Transverse colon (tissue), 4 donors: ENCODE data around the gene SMARCD1. TPM values are rescaled to one million over a fixed set of nuclear protein-coding genes. Genes with fewer than 3 reads are reported as not detected.

ENCODE experiments used
- DNase-seq: peaks from one replicate; pipeline ENCODE4 v3.0.0-alpha.2; 2019
- H3K27ac ChIP-seq, 4 donors: fragments of 200-600 bp; sonication (generic); 2 replicates each; pipeline ENCODE4 v1.5.1; 2016 to 2018; ENCODE audit warnings: inconsistent platforms in 4 of 4
- H3K27me3 ChIP-seq: fragments of 200-600 bp; sonication (generic); 2 replicates; pipeline ENCODE4 v1.5.1; 2017; ENCODE audit warnings: inconsistent platforms
- H3K36me3 ChIP-seq, 4 donors: fragments of 200-600 bp; sonication (generic); 2 replicates each; pipeline ENCODE4 v1.5.1; 2017 to 2019; ENCODE audit warnings: inconsistent platforms in 4 of 4
- H3K4me1 ChIP-seq, 4 donors: fragments of 200-600 bp; sonication (generic); 2 replicates each; pipeline ENCODE4 v1.5.1; 2017 to 2020; ENCODE audit warnings: inconsistent platforms in 4 of 4
- H3K4me3 ChIP-seq, 4 donors: fragments of 200-600 bp; sonication (generic); 1 replicate in 1 of 4; 2 replicates in 3 of 4; pipeline versions ENCODE4 v1.5.1 to v1.6.1; 2017 to 2019; ENCODE audit warnings: inconsistent platforms in 4 of 4
- H3K9me3 ChIP-seq, 2 donors: fragments of 200-600 bp; sonication (generic); 2 replicates each; pipeline ENCODE4 v1.5.1; 2017 to 2019; ENCODE audit warnings: inconsistent platforms in 2 of 2
- CTCF ChIP-seq, 5 experiments: fragments of 200-600 bp in 3 of 5; fragments of 450-650 bp in 2 of 5; sonication (generic) in 3 of 5; IDR thresholded peaks; 1 replicate in 2 of 5; 2 replicates in 3 of 5; pipeline ENCODE4 v1.5.1; 2016 to 2017; ENCODE audit warnings: antibody characterized with exemption in 5 of 5, inconsistent platforms in 3 of 5, mild to moderate bottlenecking in 2 of 5, moderate library complexity in 1 of 5
- EP300 ChIP-seq: sonication (generic); formaldehyde crosslinking; IDR thresholded peaks from one replicate; pipeline ENCODE4 v1.6.1; 2017; ENCODE audit warnings: antibody characterized with exemption, low read depth
- POLR2A ChIP-seq: fragments of 450-650 bp; IDR thresholded peaks from one replicate; pipeline ENCODE4 v1.6.1; 2016; ENCODE audit warnings: antibody characterized with exemption, mild to moderate bottlenecking, moderate library complexity
- POLR2AphosphoS5 ChIP-seq, 3 donors: sonication (generic); formaldehyde crosslinking; IDR thresholded peaks; one replicate each; pipeline ENCODE4 v1.6.1; 2016; ENCODE audit warnings: antibody characterized with exemption in 3 of 3
- WGBS, 2 donors: methylation state at CpG; one replicate each; pipeline ENCODE4 v1.1.5; 2018; ENCODE audit warnings: low coverage in 1 of 2; 5-methylcytosine and 5-hydroxymethylcytosine counted together
- in situ Hi-C, 4 donors: fragments of 200-750 bp; cut with MboI; loops; one replicate each; pipeline versions ENCODE4 v1.15.0 to v1.15.1; 2017; ENCODE audit warnings: low sequenced_read_pairs in 3 of 4, low pct_ligation_motif_present in 1 of 4, low pct_unique_long_range_greater_than_20kb in 1 of 4
- intact Hi-C: fragments of 100-400 bp; cut with DNase I; formaldehyde crosslinking; loops from one replicate; pipeline ENCODE4 v1.15.1; 2023; ENCODE audit warnings: low total_unique reads
- total RNA-seq, 4 donors: library from RNA; depleted of rRNA; stranded (reverse); fragments of >200 nt; gene quantifications; one replicate each; pipeline ENCODE4 v1.1.0, GENCODE V29; 2016

SMARCD1 gene
- total RNA-seq, 4 donors from 2014 or later, result 23.7 to 52.4 (median 40.4) TPM

- Histone ChIP-seq H3K27me3 (no peaks in the 10 kb centered on the region), H3K4me3 (no peak overlapping the region), H3K4me1 (peaks cover 3 to 21% (median 5%) of the 10 kb centered on the region in 4 donors), H3K27ac (no peak overlapping the region), H3K9me3 (no peaks in the 10 kb centered on the region), H3K36me3 (no peaks in the 10 kb centered on the region)
- peak; percentile 86 for DNase-seq
- TF ChIP-seq CTCF (IDR thresholded peaks at IDR 0.05) (peak; percentile 87 to 95 (median 92)), POLR2A (no peak), POLR2AphosphoS5 (IDR thresholded peaks at IDR 0.05) (no peak), EP300 (no peak)
- 28 to 42% methylated on average over 6 to 9 of the region's 9 CpGs for WGBS, 2 donors
- in situ Hi-C loops (loop anchor here in 2 of 4 donors (5.0 to 25.0 kb wide), 2 partner anchors 103 to 208 kb away; no protein-coding TSS in a partner anchor), intact Hi-C loops (loop anchor here (5.0 kb wide), 1 partner anchor 103 kb away; no protein-coding TSS in a partner anchor)
Measured at GRCh38 chr12:50070314-50071060, 14.7 kb upstream of the SMARCD1 start.

- Histone ChIP-seq H3K4me1 (peaks cover 3 to 17% (median 6%) of the 10 kb centered on the region in 4 donors), H3K4me3 (no peak overlapping the region), H3K27me3 (no peaks in the 10 kb centered on the region), H3K9me3 (no peaks in the 10 kb centered on the region), H3K27ac (no peak overlapping the region), H3K36me3 (no peaks in the 10 kb centered on the region)
- in situ Hi-C loops, result loop anchor here in 2 of 4 donors (5.0 to 25.0 kb wide), 2 partner anchors 105 to 210 kb away; no protein-coding TSS in a partner anchor
- intact Hi-C loops, result loop anchor here (5.0 kb wide), 1 partner anchor 105 kb away; no protein-coding TSS in a partner anchor
- WGBS, 2 donors, result 72% methylated on average over 10 of the region's 10 CpGs; no CpG with 5 or more reads in 1 of the 2 donors
- TF ChIP-seq CTCF (IDR thresholded peaks at IDR 0.05), result no peak
- no peak for TF ChIP-seq POLR2AphosphoS5 (IDR thresholded peaks at IDR 0.05)
- TF ChIP-seq EP300, result no peak
- no peak for TF ChIP-seq POLR2A
- no peak for DNase-seq
Measured at GRCh38 chr12:50072198-50072907, 12.8 kb upstream of the SMARCD1 start.

- no peaks in the 10 kb centered on the region for H3K36me3 ChIP-seq
- in situ Hi-C loops (loop anchor here in 2 of 4 donors (5.0 to 25.0 kb wide), 2 partner anchors 106 to 211 kb away; no protein-coding TSS in a partner anchor), intact Hi-C loops (loop anchor here (5.0 kb wide), 1 partner anchor 106 kb away; no protein-coding TSS in a partner anchor)
- DNase-seq, result no peak
- no peak for TF ChIP-seq POLR2AphosphoS5 (IDR thresholded peaks at IDR 0.05)
- TF ChIP-seq CTCF (IDR thresholded peaks at IDR 0.05), result no peak
- no peak for TF ChIP-seq POLR2A
- no peak for TF ChIP-seq EP300
- H3K27me3 ChIP-seq, result no peaks in the 10 kb centered on the region
- no peak overlapping the region for H3K27ac ChIP-seq
- H3K4me3 ChIP-seq, result no peak overlapping the region
- H3K4me1 ChIP-seq, result peaks cover 3 to 17% (median 6%) of the 10 kb centered on the region in 4 donors
- no peaks in the 10 kb centered on the region for H3K9me3 ChIP-seq
- WGBS, 2 donors, result 59% methylated on average over 7 of the region's 7 CpGs; no CpG with 5 or more reads in 1 of the 2 donors
Measured at GRCh38 chr12:50073206-50073605, 11.9 kb upstream of the SMARCD1 start.

- TF ChIP-seq CTCF (IDR thresholded peaks at IDR 0.05), result no peak
- no peak for TF ChIP-seq POLR2AphosphoS5 (IDR thresholded peaks at IDR 0.05)
- TF ChIP-seq EP300, result no peak
- no peak for TF ChIP-seq POLR2A
- H3K36me3 ChIP-seq, result no peaks in the 10 kb centered on the region
- in situ Hi-C loops (loop anchor here in 2 of 4 donors (5.0 to 25.0 kb wide), 2 partner anchors 106 to 211 kb away; no protein-coding TSS in a partner anchor), intact Hi-C loops (loop anchor here (5.0 kb wide), 1 partner anchor 106 kb away; no protein-coding TSS in a partner anchor)
- H3K27me3 ChIP-seq, result no peaks in the 10 kb centered on the region
- H3K4me1 ChIP-seq, result peaks cover 3 to 17% (median 6%) of the 10 kb centered on the region in 4 donors
- no peak overlapping the region for H3K27ac ChIP-seq
- H3K9me3 ChIP-seq, result no peaks in the 10 kb centered on the region
- H3K4me3 ChIP-seq, result no peak overlapping the region
- WGBS, 2 donors, result 80% methylated on average over 10 of the region's 10 CpGs; no CpG with 5 or more reads in 1 of the 2 donors
- no peak for DNase-seq
Measured at GRCh38 chr12:50073712-50074111, 11.4 kb upstream of the SMARCD1 start.
